ENCODE data around the gene PRR23A.

DNA sequence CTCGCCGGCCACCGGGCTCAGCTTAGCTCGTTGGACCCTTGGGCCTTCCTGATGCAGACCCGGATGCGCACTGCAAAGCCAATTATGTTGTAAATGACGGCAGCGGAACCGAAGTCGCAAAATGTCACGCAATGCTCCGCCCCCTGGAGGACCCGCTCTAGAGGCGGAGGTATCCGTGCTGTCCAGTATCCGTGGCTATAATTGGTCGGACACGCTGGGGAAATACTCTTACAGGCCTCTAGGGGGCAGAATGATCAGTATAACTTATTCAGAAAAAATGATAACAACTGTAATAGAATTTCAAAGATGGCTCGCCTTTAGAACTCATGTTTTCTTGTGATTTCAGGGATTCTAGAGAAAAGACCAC, 14.8 kb upstream of the PRR23A start, which contains the start of gene PRR23B:
- TF ChIP-seq, protein P1, sequence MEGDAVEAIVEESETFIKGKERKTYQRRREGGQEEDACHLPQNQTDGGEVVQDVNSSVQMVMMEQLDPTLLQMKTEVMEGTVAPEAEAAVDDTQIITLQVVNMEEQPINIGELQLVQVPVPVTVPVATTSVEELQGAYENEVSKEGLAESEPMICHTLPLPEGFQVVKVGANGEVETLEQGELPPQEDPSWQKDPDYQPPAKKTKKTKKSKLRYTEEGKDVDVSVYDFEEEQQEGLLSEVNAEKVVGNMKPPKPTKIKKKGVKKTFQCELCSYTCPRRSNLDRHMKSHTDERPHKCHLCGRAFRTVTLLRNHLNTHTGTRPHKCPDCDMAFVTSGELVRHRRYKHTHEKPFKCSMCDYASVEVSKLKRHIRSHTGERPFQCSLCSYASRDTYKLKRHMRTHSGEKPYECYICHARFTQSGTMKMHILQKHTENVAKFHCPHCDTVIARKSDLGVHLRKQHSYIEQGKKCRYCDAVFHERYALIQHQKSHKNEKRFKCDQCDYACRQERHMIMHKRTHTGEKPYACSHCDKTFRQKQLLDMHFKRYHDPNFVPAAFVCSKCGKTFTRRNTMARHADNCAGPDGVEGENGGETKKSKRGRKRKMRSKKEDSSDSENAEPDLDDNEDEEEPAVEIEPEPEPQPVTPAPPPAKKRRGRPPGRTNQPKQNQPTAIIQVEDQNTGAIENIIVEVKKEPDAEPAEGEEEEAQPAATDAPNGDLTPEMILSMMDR (IDR thresholded peaks at IDR 0.05) = no peak
- no peak for TF ChIP-seq POLR2A (IDR thresholded peaks at IDR 0.05)
